SJSA1 (cell line): Measurements from ENCODE around the gene CEP55. TPM values are rescaled to one million over a fixed set of nuclear protein-coding genes. Genes with fewer than 3 reads are reported as not detected.
"Not testable (repeated sequence)": the region's sequence is repeated elsewhere in the genome, so short reads cannot be mapped to it uniquely, and the experiment has no call there.

Experiments
- DNase-seq, 2 experiments: peaks; one replicate each; pipeline ENCODE4 v3.0.0-alpha.2; 2015 to 2020; ENCODE audit warnings: low spot score in 2 of 2, low read depth in 1 of 2
- H3K27ac ChIP-seq: fragments of 250-450 bp; sonication (Bioruptor Pico); 2 replicates; pipeline ENCODE4 v1.5.1; 2020; ENCODE audit warnings: mild to moderate bottlenecking, moderate library complexity
- H3K27me3 ChIP-seq: fragments of 250-450 bp; sonication (Bioruptor Pico); replicated peaks from 2 replicates; pipeline ENCODE4 v1.5.1; 2020; ENCODE audit warnings: mild to moderate bottlenecking, moderate library complexity
- H3K36me3 ChIP-seq: fragments of 250-450 bp; sonication (Bioruptor Pico); 2 replicates; pipeline ENCODE4 v1.5.1; 2020; ENCODE audit warnings: mild to moderate bottlenecking
- H3K4me1 ChIP-seq: fragments of 250-450 bp; sonication (Bioruptor Pico); replicated peaks from 2 replicates; pipeline ENCODE4 v1.6.1; 2021; ENCODE audit warnings: mild to moderate bottlenecking
- H3K4me3 ChIP-seq: fragments of 250-450 bp; sonication (Bioruptor Pico); 2 replicates; pipeline ENCODE4 v1.5.1; 2020; ENCODE audit warnings: mild to moderate bottlenecking
- H3K9me3 ChIP-seq: fragments of 250-450 bp; sonication (Bioruptor Pico); replicated peaks from 2 replicates; pipeline ENCODE4 v1.5.1; 2020; ENCODE audit warnings: mild to moderate bottlenecking
- total RNA-seq: library from RNA; depleted of rRNA; stranded (reverse); fragments of >200 nt; shearing (Covaris generic); gene quantifications from 2 replicates; pipeline ENCODE4 v1.2.3, GENCODE V29; 2014

The CEP55 gene
- total RNA-seq, 1 experiment from 2014 or later, result 198 TPM

- Histone ChIP-seq H3K4me1 (peaks cover 95% of the 10 kb centered on the region), H3K9me3 (no peaks in the 10 kb centered on the region), H3K36me3 (peaks cover 38% of the 10 kb centered on the region), H3K27me3 (no peaks in the 10 kb centered on the region), H3K4me3 (no peak overlapping the region), H3K27ac (peak overlapping the region; percentile 14; the same call in 1 of the 2 replicates)
- no peak for DNase-seq
These were observed 33.5 kb upstream of the CEP55 start for GRCh38 chr10:93462881-93463280.

GRCh38 chr10:93463723-93464476 lies 32.5 kb upstream of the CEP55 start:
- peaks cover 98% of the 10 kb centered on the region for H3K4me1 ChIP-seq
- H3K27ac ChIP-seq, result peak overlapping the region; percentile 96; the same call in 1 of the 2 replicates
- H3K9me3 ChIP-seq, result no peaks in the 10 kb centered on the region
- no peak for DNase-seq
- H3K36me3 ChIP-seq, result peaks cover 39% of the 10 kb centered on the region
- no peak overlapping the region for H3K4me3 ChIP-seq
- H3K27me3 ChIP-seq, result no peaks in the 10 kb centered on the region

- Histone ChIP-seq H3K9me3 (no peaks in the 10 kb centered on the region), H3K27ac (peak overlapping the region; percentile 96), H3K4me3 (no peak overlapping the region), H3K36me3 (peaks cover 41% of the 10 kb centered on the region), H3K4me1 (peaks cover 98% of the 10 kb centered on the region), H3K27me3 (no peaks in the 10 kb centered on the region)
- DNase-seq, result no peak
These were observed 31.5 kb upstream of the CEP55 start for GRCh38 chr10:93464776-93465388.

- peak overlapping the region; percentile 96 for H3K27ac ChIP-seq
- no peaks in the 10 kb centered on the region for H3K27me3 ChIP-seq
- H3K4me1 ChIP-seq, result peaks cover 97% of the 10 kb centered on the region
- peak; percentile 97 to 98 for DNase-seq
- H3K9me3 ChIP-seq, result no peaks in the 10 kb centered on the region; the same call in 1 of the 2 replicates
- no peak overlapping the region for H3K4me3 ChIP-seq
- H3K36me3 ChIP-seq, result peaks cover 43% of the 10 kb centered on the region
These were observed 30.4 kb upstream of the CEP55 start for GRCh38 chr10:93465806-93466675.

- H3K9me3 ChIP-seq, DNase-seq, H3K4me3 ChIP-seq, H3K27me3 ChIP-seq: not testable (repeated sequence)
- peak overlapping the region; percentile 97 for H3K27ac ChIP-seq
- H3K4me1 ChIP-seq, result peaks cover 96% of the 10 kb centered on the region
- peaks cover 52% of the 10 kb centered on the region for H3K36me3 ChIP-seq
These were observed 28.8 kb upstream of the CEP55 start for GRCh38 chr10:93467635-93468034.

- DNase-seq, result peak; percentile 88 to 92
- peaks cover 96% of the 10 kb centered on the region for H3K4me1 ChIP-seq
- H3K4me3 ChIP-seq, result no peak overlapping the region
- peaks cover 62% of the 10 kb centered on the region for H3K36me3 ChIP-seq
- no peaks in the 10 kb centered on the region; the same call in 1 of the 2 replicates for H3K9me3 ChIP-seq
- no peaks in the 10 kb centered on the region for H3K27me3 ChIP-seq
- peak overlapping the region; percentile 97 for H3K27ac ChIP-seq
These were observed 27.8 kb upstream of the CEP55 start for GRCh38 chr10:93468461-93469213.

GRCh38 chr10:93469454-93469853 lies 27.0 kb upstream of the CEP55 start:
- H3K4me1 ChIP-seq, result peaks cover 96% of the 10 kb centered on the region
- H3K4me3 ChIP-seq, result no peak overlapping the region
- no peaks in the 10 kb centered on the region for H3K27me3 ChIP-seq
- H3K27ac ChIP-seq, result peak overlapping the region; percentile 97
- no peaks in the 10 kb centered on the region; the same call in 1 of the 2 replicates for H3K9me3 ChIP-seq
- H3K36me3 ChIP-seq, result peaks cover 70% of the 10 kb centered on the region
- DNase-seq, result no peak

- H3K4me3 ChIP-seq, result no peak overlapping the region
- peaks cover 76% of the 10 kb centered on the region for H3K36me3 ChIP-seq
- no peaks in the 10 kb centered on the region for H3K27me3 ChIP-seq
- peaks cover 96% of the 10 kb centered on the region for H3K4me1 ChIP-seq
- H3K27ac ChIP-seq, result peak overlapping the region; percentile 97
- DNase-seq, result peak; percentile 76 to 98
- H3K9me3 ChIP-seq, result no peaks in the 10 kb centered on the region; the same call in 1 of the 2 replicates
These were observed 25.2 kb upstream of the CEP55 start for GRCh38 chr10:93471110-93471651.

GRCh38 chr10:93473161-93473560 lies 23.3 kb upstream of the CEP55 start:
- H3K27me3 ChIP-seq, result no peaks in the 10 kb centered on the region
- H3K36me3 ChIP-seq, result peaks cover 75% of the 10 kb centered on the region
- no peaks in the 10 kb centered on the region; the same call in 1 of the 2 replicates for H3K9me3 ChIP-seq
- H3K4me3 ChIP-seq, result no peak overlapping the region
- no peak overlapping the region; the same call in 1 of the 2 replicates for H3K27ac ChIP-seq
- no peak for DNase-seq
- peaks cover 94% of the 10 kb centered on the region for H3K4me1 ChIP-seq

GRCh38 chr10:93473804-93474472 lies 22.5 kb upstream of the CEP55 start:
- no peak for DNase-seq
- Histone ChIP-seq H3K4me1 (peaks cover 94% of the 10 kb centered on the region), H3K36me3 (peaks cover 76% of the 10 kb centered on the region), H3K9me3 (no peaks in the 10 kb centered on the region; the same call in 1 of the 2 replicates), H3K4me3 (no peak overlapping the region), H3K27me3 (no peaks in the 10 kb centered on the region), H3K27ac (peak overlapping the region; percentile 20; the same call in 1 of the 2 replicates)

- Histone ChIP-seq H3K36me3 (peaks cover 75% of the 10 kb centered on the region), H3K27ac (peak overlapping the region; percentile 70), H3K4me1 (peaks cover 93% of the 10 kb centered on the region), H3K4me3 (no peak overlapping the region), H3K27me3 (no peaks in the 10 kb centered on the region), H3K9me3 (no peaks in the 10 kb centered on the region; the same call in 1 of the 2 replicates)
- DNase-seq, result no peak
These were observed 21.2 kb upstream of the CEP55 start for GRCh38 chr10:93475227-93475626.

GRCh38 chr10:93475871-93476270 lies 20.5 kb upstream of the CEP55 start:
- H3K27me3 ChIP-seq, result no peaks in the 10 kb centered on the region
- no peaks in the 10 kb centered on the region for H3K9me3 ChIP-seq
- peaks cover 74% of the 10 kb centered on the region for H3K36me3 ChIP-seq
- peak; percentile 67 to 79 for DNase-seq
- H3K4me3 ChIP-seq, result no peak overlapping the region
- peak overlapping the region; percentile 70 for H3K27ac ChIP-seq
- peaks cover 90% of the 10 kb centered on the region for H3K4me1 ChIP-seq
